GM21367 (cell line): Measurements from ENCODE around the gene NEB.
"Not testable (repeated sequence)": the region's sequence is repeated elsewhere in the genome, so short reads cannot be mapped to it uniquely, and the experiment has no call there.

Source experiments
- ATAC-seq: cut with Tn5 transposase; IDR thresholded peaks from one replicate; pipeline ENCODE4 v1.9.1; 2021; ENCODE audit not compliant: unreplicated experiment

NEB gene

DNA sequence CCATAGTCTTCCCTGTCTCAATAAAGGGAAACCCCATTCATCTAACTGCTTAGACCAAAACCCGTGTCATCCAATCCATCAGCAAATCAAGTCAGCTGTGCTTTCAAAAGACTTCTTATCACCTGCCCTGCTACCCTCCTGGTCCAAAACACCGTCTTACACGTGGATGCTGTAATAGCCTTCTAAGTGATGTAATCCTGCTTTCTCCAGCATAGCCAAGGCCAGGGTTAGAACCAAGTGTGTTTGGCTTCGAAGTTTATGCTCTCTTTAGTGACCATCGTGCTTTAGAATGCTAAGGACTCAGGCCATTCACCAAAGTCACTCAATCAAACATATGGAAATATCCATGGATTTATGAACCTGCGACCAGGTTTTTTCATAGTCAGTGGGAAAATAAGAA, 25.5 kb downstream of the NEB start:
- no peak for ATAC-seq

DNA sequence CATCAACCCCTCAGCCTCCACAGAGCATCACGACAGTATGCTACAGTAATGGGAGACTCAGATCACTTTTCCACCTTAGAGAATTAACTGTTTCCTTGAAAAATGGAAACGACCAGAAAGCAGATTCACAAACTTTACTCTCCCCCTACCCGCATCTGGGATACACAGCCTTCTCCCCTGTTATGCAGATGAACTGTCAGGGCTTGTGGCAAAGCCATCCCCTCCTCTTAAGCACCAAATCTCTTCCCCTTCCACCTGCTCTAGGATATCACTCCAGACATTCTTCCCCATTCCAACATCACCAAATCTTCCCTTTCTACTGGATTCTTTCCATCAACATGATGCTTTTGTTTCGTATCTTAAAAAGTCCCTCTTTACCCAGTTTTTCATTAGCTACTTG, 26.4 kb downstream of the NEB start:
- ATAC-seq, result no peak

DNA sequence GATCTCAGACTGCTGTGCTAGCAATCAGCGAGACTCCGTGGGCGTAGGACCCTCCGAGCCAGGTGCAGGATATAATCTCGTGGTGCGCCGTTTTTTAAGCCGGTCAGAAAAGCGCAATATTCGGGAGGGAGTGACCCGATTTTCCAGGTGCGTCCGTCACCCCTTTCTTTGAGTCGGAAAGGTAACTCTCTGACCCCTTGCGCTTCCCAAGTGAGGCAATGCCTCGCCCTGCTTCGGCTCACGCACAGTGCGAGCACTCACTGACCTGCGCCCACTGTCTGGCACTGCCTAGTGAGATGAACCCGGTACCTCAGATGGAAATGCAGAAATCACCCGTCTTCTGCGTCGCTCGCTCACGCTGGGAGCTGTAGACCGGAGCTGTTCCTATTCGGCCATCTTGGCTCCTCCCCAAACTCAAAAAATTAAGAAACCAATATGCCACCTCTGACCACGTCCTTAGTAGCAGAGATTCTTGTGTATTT, 29.8 kb downstream of the NEB start:
- not testable (repeated sequence) for ATAC-seq

DNA sequence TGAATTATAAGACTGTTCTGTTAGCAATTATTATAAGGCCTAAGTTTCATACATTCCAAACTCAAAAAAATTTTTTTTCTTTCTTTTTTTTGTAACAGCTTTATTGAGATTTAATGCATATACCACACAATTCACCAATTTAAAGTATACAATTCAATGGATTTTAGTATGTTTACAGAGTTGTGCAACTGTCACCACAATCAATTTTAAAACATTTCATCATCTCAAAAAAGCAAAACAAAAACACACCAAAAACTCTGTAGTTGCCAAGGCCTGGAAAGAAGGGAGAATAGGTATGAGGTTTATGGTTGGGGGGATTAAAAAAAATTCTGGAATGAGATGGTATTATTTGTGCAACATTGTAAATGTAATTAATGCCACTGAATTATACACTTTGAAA, 36.1 kb downstream of the NEB start:
- ATAC-seq, result not testable (repeated sequence)

DNA sequence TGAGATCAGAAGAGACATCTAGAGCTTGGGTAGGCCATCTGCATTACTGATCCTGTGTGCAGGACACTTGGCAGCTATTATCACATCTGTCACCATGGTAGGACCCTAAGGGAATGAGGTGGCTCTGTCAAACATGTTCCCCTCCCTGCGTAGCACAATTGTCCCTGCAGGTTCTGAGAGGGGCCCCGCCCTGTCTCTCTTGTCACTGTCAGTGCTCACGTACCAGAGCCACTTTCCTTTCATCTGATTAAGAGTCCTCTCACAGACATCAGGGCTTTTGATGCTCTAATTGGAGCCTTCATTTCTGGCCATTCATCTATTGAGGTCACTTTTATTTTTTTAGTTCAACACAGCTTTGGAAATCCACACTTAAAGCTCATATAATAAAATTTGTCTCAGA, 38.5 kb downstream of the NEB start:
- ATAC-seq, result no peak

DNA sequence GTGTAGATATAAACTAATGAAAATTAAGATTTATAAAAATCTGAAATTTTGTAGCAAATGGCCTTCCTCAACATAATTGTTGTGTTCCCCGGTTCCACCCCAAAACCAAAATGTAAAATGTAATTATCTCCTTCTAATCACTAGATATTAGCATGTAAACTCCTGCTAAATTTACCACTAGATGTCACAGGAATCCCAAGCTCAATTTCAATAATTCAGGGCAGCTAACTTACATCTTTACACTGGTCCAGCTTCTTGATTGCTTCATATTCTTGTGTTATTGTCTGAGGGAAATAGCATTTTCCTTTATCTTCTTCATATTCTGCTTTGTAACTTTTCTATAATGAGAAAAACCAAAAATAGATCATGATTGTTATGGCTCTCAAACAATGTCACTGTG, 42.6 kb downstream of the NEB start:
- no peak for ATAC-seq

DNA sequence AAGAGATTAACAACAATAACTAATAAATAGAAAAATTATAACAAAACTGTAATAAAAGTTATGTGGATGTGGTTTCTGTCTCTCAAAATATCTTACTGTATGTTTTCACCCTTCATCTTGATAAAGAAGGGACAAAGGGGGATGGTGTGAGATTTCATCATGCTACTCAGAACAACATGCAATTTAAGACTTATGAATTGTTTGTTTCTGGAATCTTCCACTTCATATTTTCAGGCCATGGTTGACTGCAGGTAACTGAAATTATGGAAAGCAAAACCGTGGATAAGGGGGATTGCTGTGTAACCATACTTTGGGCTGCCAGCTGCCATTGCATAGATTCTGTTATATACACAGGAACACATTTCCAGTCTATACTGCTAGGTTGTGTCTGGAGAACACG, 45.6 kb downstream of the NEB start:
- no peak for ATAC-seq

DNA sequence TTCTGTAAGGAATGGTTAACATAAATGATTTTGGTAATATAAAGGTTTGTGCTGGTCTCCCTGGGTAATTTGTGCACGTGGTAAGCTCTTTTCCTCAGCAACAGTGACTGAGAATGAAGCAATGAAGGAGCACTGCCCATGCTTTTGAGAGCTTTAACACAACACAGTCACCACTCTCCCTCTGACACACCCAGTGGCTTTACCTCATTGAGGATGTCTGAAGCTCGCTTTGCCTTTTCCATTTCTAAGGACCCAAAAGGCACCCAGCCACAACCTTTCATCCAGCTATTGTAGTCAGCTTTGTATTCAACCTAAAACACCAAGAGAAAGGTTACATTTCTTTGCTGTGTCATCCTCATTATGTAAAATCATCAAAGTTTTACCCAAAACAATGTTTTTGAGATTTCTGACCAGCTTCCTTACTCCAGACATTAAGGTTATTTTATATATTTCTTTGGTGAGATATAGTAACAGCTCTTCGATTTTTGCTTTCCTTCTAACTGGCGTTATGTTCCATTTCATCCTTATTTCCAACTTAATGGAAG, 51.7 kb downstream of the NEB start:
- ATAC-seq, result no peak

DNA sequence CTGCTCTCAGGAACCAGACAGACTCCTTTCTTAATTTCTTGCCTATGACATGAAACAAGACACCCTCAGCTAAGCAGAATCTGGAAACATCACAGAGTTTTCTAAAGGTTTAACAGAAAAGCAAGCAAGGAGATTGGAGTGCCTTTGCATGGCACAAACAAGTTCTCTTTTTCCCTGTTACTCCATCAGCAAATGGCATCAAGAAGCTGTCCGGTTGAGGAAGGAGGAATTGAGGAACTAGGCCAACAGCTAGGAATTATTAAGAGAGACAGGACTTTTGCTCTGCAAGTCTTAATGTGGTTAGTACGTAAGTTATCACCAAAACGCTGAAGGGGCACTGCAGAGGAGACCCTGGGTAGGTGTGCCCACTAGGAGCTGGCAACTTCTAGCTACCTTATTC, 53.2 kb downstream of the NEB start:
- ATAC-seq, result no peak

DNA sequence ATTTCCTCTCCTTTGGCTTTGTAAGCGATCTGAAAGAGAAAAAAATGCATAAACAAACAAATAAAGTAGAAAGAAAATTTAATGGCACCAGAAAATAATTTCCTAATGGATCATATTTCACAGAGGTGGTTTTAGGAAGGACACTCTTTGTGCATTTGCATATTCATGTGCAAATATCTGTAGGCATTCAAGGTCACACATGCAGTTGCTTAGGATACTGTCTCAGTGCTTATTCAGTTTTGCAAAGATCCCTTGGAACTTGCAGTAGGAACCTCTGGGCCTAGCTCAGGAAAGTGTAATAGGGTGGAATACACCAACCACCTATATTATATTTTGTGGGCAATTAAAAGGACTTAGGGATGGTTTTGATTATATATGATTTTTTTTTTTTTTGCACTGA, 54.3 kb downstream of the NEB start:
- no peak for ATAC-seq

DNA sequence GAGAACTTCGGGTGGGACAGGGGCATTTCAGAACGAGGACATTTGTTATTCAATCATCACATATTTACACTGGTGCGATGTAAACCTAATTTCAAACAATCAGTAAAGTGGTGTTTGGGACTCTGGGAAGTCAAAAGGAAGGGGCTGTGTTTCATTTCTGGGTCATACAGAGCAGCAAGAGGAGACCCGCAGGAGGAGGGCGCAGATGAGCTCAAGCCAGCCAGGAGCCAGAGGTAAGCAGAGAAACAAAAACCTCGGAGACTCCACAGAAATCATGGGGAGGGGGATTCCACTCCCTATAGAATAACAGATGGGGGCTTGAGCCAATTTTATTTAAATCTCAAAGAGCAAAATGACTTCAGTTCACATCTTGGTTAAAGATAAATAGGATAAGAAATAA, 55.4 kb downstream of the NEB start:
- ATAC-seq, result no peak

DNA sequence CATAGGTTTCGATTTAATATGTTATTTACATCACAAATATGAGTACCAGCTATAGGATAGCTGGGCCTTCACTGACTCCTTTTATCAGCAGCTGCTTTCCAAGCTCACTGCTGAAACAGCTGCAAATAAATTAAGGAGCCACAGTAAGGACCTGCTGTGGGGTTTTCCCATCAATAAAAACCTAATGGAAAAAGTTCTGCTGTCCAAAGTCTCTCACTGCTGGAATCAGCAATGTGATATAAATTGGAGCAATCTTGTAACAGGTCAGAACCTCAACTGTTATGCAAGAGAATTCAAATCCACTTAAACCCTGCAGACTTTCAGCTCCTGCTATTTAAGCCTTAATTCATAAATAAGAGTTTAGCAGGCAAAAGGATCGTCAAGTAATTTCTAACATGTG, 61.3 kb downstream of the NEB start:
- no peak for ATAC-seq

DNA sequence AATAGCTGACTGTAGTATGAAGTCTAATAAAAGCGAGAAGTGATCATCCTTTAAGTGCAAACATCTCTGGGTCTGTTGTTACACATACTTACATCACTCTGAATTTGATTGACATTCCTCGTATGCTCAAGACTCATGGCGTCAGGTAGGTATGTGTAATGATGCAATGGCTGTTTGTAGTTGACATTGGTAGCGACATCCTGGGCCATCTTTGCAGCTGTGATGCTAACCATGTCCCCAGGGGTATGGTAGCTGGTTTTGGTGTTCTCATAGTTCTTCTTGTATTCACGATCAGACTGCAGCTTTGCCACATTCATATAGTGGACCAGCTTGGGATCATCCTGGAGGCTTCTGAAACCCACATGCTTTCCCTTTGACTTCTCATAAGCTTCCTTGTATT, 62.0 kb downstream of the NEB start:
- no peak for ATAC-seq

DNA sequence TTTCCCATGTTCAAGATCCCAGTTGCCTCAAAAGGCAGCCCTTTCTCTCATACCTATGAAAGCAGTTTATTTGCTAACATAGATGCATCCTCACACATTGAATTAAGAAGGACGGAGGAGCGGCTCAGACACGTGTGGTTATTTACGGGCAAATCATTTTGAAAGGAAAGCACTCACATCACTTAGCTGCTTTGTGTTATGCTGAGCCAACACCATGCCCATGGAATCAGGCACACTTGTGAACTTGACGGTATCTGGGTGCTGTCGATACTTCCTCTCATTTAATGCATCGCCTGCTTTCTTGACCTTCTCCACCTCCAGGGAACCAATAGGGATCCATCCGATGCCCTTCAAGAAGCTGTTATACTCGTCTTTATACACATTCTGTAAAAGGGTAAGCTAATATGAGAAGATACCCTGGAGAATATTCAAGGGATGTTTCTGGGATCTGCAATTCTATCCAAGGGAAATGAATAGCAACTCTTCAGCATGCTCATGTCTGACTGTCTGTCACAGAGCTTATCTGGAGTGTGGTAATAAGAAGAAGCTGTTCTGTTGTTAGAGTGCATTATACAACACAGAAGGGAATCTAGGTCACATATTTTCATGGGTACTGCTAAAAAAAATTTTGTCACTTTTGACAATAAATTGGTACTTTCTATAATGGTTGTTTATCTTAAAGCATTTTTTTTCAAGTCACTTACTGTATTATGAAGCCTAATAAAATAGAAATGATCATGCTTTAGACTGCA, 63.3 kb downstream of the NEB start:
- ATAC-seq, result no peak

DNA sequence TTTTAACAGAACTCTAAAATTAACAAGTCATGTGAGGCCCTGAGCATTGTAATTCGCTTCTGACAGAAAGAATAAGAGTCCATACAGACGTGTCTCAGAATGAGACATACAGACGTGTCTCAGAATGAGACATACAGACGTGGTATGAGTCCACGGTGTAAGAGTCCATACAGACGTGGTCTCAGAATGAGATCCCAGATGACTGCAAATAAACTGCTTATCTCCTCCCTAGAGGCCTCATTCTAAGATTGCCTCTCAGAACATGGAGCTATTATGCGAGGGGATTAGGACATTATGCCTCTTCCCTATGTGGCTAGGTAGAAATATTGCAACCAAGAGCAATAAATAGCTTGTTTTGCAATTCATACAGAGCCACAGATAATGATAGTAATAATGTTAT, 63.9 kb downstream of the NEB start:
- ATAC-seq, result no peak

DNA sequence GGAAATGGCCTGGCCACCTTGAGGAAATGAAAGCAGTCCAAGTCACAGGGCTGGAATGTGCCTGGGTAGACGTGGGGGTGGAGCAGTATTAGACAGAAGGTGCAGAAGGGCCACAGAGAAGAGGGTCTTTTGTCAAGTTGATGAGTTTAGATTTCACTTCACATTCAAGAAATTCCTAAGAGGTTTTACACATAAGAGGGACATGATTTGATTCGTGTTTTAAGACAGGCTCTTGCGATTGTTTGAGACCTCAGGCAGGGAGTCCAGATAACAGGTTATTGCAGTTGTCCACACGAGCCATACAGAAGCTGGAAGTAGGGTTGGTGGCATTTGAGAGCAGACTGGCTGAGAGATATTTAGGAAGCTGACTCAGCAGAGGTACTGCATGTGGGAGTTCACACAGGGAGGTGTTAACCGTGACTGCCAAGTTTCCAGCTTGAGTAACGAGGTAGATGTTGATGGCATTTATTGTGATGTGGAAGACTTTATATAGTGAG, 64.6 kb downstream of the NEB start:
- no peak for ATAC-seq

DNA sequence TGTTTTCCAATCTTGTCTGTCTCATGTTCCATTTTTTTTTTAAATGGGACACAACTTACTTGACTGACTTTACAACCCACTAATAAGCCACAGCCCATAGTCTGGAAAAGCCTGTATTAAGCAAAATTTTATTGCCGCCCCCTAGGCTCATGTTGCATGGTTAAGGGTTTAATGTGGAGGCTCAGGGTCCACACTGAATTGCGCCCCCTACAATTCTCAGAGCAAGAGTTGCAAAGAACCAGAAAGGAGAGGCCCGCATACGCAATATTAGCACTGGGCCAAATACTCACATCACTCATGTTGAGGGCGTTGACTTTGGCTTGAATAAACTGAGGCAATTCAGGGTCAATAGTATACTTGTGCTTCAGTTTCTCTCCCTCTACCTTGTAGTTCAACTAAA, 65.5 kb downstream of the NEB start:
- ATAC-seq, result no peak

DNA sequence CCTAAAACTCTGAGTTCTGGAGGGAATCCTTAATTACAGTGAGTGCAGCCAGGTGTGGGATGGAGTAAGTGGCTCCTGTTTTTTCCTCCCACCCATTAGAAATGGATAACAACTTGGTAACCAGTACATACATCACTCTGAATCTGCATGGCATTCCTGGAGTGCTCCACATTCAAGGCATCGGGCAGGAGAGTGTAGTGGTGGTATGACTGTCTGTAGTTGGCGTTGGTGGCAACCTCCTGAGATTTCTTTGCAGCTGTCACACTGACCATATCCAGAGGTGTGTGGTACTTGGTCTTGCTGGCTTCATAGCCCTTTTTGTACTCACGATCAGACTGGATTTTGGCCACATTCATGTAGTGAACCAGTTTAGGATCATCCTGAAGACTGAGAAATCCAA, 68.3 kb downstream of the NEB start:
- no peak for ATAC-seq

DNA sequence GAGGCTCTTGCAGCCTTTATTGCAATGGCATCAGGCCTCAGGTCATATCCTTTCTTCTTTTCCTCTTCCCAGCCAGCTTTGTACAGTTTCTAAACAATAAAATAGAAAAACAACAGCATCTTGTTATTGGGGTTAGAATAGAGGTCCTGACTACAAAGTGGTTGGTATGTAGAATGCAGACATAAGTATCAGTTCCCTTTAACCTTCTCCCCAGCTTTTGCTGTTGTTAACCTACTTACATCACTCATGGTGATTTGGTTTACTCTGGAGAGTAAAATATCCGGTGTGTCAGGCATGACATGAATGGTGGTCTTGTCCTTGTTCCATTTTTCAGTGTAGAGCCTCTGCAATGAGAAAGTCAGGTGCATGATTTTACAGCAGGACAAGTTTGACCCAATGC, 69.8 kb downstream of the NEB start:
- no peak for ATAC-seq

DNA sequence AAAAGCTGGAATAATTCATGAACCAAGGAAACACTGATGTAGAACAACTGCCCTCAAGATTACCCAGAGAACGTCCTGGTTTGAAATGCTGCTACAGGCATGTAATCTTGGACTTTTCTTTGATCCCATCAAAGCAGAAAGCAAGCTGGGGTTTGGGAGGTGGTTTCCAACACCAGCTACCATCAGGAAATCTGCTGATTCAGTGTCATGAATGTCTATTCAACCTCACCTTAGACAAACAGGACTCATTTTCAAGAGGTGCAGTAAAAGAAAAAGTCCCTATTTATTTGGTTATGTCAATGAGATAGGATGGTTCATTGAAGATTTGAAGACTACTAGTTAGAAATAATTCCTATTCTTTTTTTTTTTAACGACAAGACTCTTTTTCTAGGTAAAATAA, 72.7 kb downstream of the NEB start:
- no peak for ATAC-seq

DNA sequence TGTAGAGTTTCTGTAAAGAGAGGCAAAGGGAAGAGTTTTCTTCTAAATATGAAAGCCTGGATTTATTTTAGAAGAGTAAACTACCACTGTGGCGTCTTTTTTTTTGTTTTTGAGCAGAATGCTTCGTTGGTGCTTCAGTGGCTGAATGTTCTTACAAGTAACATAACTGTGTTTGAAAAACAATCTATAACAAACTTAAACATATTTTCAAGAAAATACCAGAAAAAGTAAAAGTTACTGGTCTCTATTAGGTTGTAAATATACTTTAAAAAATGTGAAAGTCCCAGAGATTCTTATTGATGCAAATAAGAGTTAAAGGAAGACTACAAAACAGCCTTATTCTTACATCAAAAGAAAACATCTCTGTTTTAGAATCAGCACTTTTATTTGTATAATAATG, 76.2 kb downstream of the NEB start:
- no peak for ATAC-seq

DNA sequence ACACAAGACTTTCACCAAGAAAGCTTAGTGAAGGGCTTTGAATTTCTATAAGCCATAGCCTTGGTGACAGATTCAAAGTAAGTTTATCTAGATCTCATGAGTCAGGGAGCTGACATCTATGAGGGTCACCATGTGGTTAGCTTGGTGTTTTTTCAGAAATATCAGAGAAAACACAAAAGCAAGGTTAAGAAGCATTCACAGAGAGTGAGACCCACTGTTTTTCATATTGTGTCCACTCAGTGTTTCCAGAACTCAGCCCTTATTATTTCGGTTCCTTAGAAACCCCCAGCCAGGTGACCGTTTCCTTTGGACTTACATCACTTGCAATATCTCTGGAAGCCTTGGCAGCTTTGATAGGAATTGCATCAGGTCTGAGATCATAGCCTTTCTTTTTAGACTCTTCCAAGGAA, 76.6 kb downstream of the NEB start:
- no peak for ATAC-seq
